Measurements from ENCODE around the gene SKI. TPM values are rescaled to one million over a fixed set of nuclear protein-coding genes. Genes with fewer than 3 reads are reported as not detected.

Gene SKI
- total RNA-seq, 2 experiments from 2014 or later, result 286 to 324 TPM

DNA sequence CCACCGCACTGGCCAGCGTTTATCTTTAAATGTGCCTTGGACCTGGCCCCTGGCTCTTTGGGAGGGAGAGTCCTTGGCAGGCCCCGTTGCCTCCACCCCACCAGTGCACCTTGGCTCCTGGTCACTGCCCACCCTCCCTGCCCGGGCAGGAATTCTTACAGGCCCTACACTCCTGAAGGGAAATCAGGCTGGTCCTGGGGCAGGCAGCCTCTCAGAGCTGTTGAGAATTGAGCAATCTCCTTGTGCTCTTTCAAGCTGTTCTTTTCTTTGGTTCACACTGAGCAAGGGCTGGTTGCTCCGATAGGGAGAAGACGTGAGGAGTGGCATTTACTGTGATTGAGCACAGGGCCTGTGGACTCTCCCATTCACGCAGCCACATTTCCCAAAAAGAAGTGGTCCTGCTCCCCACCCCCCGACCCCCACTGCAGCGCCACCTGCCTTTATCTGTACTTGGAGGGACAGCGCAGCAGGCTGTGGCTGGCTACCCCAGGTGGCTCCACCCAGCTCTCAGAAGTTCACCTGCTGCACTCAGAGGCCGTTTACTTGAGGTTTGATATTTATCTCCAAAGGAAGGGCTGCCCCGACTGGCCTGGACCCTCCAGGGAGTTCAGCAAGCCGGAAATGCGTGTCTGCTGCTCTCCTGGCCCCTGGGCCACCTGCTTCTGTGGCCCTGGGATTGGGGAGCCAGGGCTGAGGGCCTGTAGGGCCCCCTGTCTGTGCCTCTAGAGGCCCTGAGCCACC is 47.8 kb downstream of the SKI start:
- no peak for DNase-seq
- H3K27me3 ChIP-seq (ENCODE audit: control insufficient read depth in 1 of 2, insufficient read depth in 2 of 2, low read length in 2 of 2), result no peaks in the 10 kb centered on the region
- H3K4me1 Mint-ChIP-seq (ENCODE audit: low read depth), result peaks cover 75% of the 10 kb centered on the region
- no peaks in the 10 kb centered on the region for H3K27me3 Mint-ChIP-seq
- peak overlapping the region; percentile 91 for H3K27ac Mint-ChIP-seq
- ChIA-PET POLR2A (interaction anchor here (0.7 to 1.5 kb wide), 3 partner anchors 25 to 44 kb away, joined by 3 to 4 read pairs (median 3); no protein-coding TSS in a partner anchor), CTCF (interaction anchor here (0.6 to 1.5 kb wide), 3 partner anchors 10 to 1327 kb away, joined by 3 to 5 read pairs (median 3); no protein-coding TSS in a partner anchor)
- H3K4me3 ChIP-seq (ENCODE audit: low read length), result no peak overlapping the region
- intact Hi-C loops (cut with DNase I, micrococcal nuclease), result no loop called here
- H3K27ac ChIP-seq (ENCODE audit: low read depth in 1 of 2, low read length in 2 of 2), result peak overlapping the region in 1 of 2 donors; percentile 21
- peaks cover 87% of the 10 kb centered on the region for H3K4me1 ChIP-seq (ENCODE audit: insufficient read depth, low read length)
- H3K36me3 Mint-ChIP-seq (ENCODE audit: low read depth), result peaks cover 63% of the 10 kb centered on the region
- peaks cover 0 to 8% of the 10 kb centered on the region in 2 experiments for H3K9me3 ChIP-seq (ENCODE audit: control insufficient read depth in 1 of 2, insufficient read depth in 1 of 2, low read length in 2 of 2)
- H3K36me3 ChIP-seq (ENCODE audit: insufficient read depth, low read length), result peaks cover 18% of the 10 kb centered on the region
- H3K4me3 Mint-ChIP-seq, result peak overlapping the region; percentile 66
- no peaks in the 10 kb centered on the region for H3K9me3 Mint-ChIP-seq
- ATAC-seq (ENCODE audit: poor library complexity), result peak; percentile 5
- TF ChIP-seq, protein P1, sequence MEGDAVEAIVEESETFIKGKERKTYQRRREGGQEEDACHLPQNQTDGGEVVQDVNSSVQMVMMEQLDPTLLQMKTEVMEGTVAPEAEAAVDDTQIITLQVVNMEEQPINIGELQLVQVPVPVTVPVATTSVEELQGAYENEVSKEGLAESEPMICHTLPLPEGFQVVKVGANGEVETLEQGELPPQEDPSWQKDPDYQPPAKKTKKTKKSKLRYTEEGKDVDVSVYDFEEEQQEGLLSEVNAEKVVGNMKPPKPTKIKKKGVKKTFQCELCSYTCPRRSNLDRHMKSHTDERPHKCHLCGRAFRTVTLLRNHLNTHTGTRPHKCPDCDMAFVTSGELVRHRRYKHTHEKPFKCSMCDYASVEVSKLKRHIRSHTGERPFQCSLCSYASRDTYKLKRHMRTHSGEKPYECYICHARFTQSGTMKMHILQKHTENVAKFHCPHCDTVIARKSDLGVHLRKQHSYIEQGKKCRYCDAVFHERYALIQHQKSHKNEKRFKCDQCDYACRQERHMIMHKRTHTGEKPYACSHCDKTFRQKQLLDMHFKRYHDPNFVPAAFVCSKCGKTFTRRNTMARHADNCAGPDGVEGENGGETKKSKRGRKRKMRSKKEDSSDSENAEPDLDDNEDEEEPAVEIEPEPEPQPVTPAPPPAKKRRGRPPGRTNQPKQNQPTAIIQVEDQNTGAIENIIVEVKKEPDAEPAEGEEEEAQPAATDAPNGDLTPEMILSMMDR (IDR thresholded peaks at IDR 0.05), result no peak

DNA sequence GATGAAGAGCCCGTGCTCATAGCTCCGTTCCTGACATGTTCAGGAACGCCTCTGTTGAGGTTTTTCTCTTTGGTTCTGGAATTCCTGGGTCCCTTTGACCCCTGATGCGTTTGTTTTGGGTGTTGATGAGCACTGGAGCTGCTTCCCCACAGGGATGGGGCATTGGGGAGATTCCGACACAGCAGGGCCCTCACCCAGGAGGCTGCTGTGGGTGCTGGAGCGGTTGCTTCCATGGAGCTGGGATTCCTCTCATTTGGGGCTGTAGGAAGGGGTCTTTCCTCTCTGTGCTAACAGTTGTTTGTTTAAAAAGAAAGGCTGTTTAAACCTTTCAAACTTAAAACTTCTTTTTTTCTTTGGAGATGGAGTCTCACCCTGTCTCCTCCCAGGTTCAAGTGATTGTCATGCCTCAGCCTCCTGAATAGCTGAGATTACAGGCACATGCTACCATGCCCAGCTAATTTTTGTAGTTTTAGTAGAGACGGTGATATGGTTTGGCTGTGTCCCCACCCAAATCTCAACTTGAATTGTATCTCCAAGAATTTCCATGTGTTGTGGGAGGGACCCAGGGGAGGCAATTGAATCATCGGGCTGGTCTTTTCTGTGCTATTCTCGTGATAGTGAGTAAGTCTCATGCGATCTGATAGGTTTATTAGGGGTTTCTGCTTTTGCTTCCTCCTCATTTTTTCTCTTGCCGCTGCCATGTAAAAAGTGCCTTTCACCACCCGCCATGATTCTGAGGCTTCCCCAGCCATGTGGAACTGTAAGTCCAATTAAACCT is 48.9 kb downstream of the SKI start:
- H3K4me1 ChIP-seq (ENCODE audit: insufficient read depth, low read length), result peaks cover 77% of the 10 kb centered on the region
- peaks cover 61% of the 10 kb centered on the region for H3K36me3 Mint-ChIP-seq (ENCODE audit: low read depth)
- peak overlapping the region; percentile 66 for H3K4me3 Mint-ChIP-seq
- TF ChIP-seq, protein P1 (IDR thresholded peaks at IDR 0.05), result no peak
- DNase-seq, result no peak
- peaks cover 18% of the 10 kb centered on the region for H3K36me3 ChIP-seq (ENCODE audit: insufficient read depth, low read length)
- H3K27me3 ChIP-seq (ENCODE audit: control insufficient read depth in 1 of 2, insufficient read depth in 2 of 2, low read length in 2 of 2), result no peaks in the 10 kb centered on the region
- peak overlapping the region; percentile 91 for H3K27ac Mint-ChIP-seq
- H3K9me3 ChIP-seq (ENCODE audit: control insufficient read depth in 1 of 2, insufficient read depth in 1 of 2, low read length in 2 of 2), result peaks cover 0 to 8% of the 10 kb centered on the region in 2 experiments
- ATAC-seq (ENCODE audit: poor library complexity), result no peak
- ChIA-PET CTCF (interaction anchor here (1.5 kb wide), 1 partner anchor 11 kb away, joined by 3 read pairs; no protein-coding TSS in a partner anchor), POLR2A (interaction anchor here (1.2 kb wide), 1 partner anchor 45 kb away, joined by 4 read pairs; no protein-coding TSS in a partner anchor)
- intact Hi-C loops (cut with DNase I, micrococcal nuclease), result no loop called here
- no peak overlapping the region for H3K27ac ChIP-seq (ENCODE audit: low read depth in 1 of 2, low read length in 2 of 2)
- H3K27me3 Mint-ChIP-seq, result no peaks in the 10 kb centered on the region
- H3K4me3 ChIP-seq (ENCODE audit: low read length), result no peak overlapping the region
- H3K9me3 Mint-ChIP-seq, result no peaks in the 10 kb centered on the region
- peaks cover 73% of the 10 kb centered on the region for H3K4me1 Mint-ChIP-seq (ENCODE audit: low read depth)

DNA sequence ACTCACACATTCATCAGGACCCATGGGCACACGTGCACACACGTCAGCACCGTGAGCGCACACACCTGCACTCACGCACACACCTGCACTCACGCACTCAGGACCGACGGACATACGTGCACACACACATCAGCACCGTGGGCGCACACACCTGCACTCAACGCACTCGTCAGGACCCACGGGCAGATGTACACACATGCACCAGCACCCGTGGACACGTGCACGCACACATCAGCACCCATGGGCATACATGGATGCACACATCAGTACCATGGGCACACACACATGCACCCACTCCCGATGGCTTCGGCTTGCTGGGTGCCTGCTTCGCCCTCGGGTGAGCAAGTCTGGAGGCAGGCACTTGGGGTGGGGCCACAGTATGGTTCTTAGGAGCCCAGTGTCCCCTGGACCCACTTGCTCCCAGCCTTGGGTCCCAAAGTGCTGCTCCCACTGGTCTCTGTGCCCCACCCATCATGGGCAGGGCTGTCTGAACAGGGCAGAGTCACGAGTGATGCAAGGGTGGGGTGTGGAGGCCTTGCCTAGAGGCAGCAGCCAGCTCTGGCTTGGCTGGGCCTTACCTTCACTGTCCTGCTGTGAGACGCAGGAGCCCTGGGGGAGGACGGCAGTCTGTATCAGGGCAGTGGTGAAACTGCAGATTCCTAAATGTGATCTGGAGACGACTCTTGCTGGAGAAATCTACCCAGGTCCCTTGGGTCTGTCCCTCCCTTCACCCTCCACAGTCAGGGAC is 49.8 kb downstream of the SKI start:
- H3K4me1 Mint-ChIP-seq (ENCODE audit: low read depth), result peaks cover 63% of the 10 kb centered on the region
- CTCF ChIA-PET, result no interaction called here
- peak overlapping the region; percentile 91 for H3K27ac Mint-ChIP-seq
- no peaks in the 10 kb centered on the region for H3K27me3 Mint-ChIP-seq
- no peaks in the 10 kb centered on the region for H3K9me3 Mint-ChIP-seq
- DNase-seq, result no peak
- no peaks in the 10 kb centered on the region for H3K27me3 ChIP-seq (ENCODE audit: control insufficient read depth in 1 of 2, insufficient read depth in 2 of 2, low read length in 2 of 2)
- POLR2A ChIA-PET, result no interaction called here
- intact Hi-C loops (cut with DNase I, micrococcal nuclease), result no loop called here
- H3K4me3 ChIP-seq (ENCODE audit: low read length), result no peak overlapping the region
- peak; percentile 5 for ATAC-seq (ENCODE audit: poor library complexity)
- H3K36me3 ChIP-seq (ENCODE audit: insufficient read depth, low read length), result peaks cover 25% of the 10 kb centered on the region
- H3K4me1 ChIP-seq (ENCODE audit: insufficient read depth, low read length), result peaks cover 73% of the 10 kb centered on the region
- peaks cover 0 to 8% of the 10 kb centered on the region in 2 experiments for H3K9me3 ChIP-seq (ENCODE audit: control insufficient read depth in 1 of 2, insufficient read depth in 1 of 2, low read length in 2 of 2)
- no peak overlapping the region for H3K27ac ChIP-seq (ENCODE audit: low read depth in 1 of 2, low read length in 2 of 2)
- peaks cover 62% of the 10 kb centered on the region for H3K36me3 Mint-ChIP-seq (ENCODE audit: low read depth)
- peak overlapping the region; percentile 66 for H3K4me3 Mint-ChIP-seq
- TF ChIP-seq, protein P1 (IDR thresholded peaks at IDR 0.05), result no peak

Data from CD4-positive, alpha-beta T cell (primary cell).